Measurements from ENCODE around the gene HBB. TPM values are rescaled to one million over a fixed set of nuclear protein-coding genes. Genes with fewer than 3 reads are reported as not detected.
"Not testable (repeated sequence)": the region's sequence is repeated elsewhere in the genome, so short reads cannot be mapped to it uniquely, and the experiment has no call there.

The HBB gene
- total and polyA plus RNA-seq, 4 donors = 132 to 2,002 (median 659) TPM

DNA sequence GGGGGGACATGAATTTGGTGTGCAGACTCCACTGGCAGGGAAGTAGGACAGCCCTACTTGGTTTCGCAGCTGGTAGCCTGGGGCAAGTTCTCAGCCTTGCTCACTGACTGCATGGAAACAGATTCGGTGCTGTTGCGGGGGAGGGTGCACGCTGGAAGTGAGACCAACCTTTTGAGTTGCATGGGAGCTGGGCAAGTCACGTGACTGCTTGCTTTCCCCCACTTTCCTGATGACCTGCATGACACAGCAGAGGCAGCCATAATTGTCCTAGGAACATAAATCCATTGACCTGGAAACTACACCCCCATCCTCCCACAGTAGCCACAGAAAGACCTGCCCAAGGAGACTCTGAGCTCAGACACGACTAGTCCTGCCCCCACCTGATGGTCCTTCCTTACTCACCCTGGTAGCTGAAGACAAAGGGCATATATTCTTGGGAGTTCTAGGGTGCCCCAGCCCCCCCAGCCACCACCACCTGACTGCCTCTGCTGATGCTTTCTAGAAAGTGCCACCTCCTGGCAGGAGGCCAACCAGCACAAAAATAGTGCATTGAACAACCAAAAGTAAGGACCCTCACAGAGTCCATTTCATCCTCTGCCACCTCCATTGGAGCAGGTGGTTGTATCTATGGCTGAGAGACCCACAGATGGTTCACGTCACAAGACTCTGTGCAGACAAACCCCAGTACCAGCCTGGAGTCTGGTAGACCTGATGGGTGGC, 31.8 kb upstream of the HBB start:
- H3K4me1 ChIP-seq (ENCODE audit: control insufficient read depth, insufficient read depth, low read length) = no peaks in the 10 kb centered on the region
- no peaks in the 10 kb centered on the region for H3K27me3 ChIP-seq (ENCODE audit: control insufficient read depth, insufficient read depth, low read length)
- WGBS (ENCODE audit: insufficient coverage) = 71% methylated on average over 6 of the region's 7 CpGs
- no peak overlapping the region for H3K27ac ChIP-seq (ENCODE audit: low read depth, low read length)
- H3K36me3 ChIP-seq (ENCODE audit: control insufficient read depth, insufficient read depth, low read length) = no peaks in the 10 kb centered on the region
- no peak overlapping the region for H3K4me3 ChIP-seq (ENCODE audit: low read depth, low read length)
- no peaks in the 10 kb centered on the region for H3K9me3 ChIP-seq (ENCODE audit: control insufficient read depth, insufficient read depth, low read length)
- DNase-seq (ENCODE audit: low read depth in 4 of 6, low spot score in 6 of 6) = no peak

DNA sequence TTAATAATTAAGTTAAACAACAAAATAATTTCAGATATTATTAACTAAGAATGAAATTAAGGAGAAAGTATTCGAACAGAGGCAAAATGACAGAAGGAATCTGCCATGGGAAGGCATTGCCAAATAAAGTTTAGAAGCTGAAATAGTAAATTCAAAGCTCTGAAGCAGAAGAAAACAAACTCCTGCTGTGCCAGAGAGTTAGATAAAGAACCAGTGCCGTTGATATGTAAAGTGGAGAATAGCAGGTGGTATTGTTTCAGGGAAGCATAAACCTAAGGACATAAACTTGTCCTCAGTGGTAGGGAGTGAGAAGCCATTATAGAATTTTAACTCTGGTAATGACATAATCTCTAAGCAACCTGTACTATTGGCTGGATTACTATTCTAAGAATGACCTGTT, 30.4 kb upstream of the HBB start:
- Histone ChIP-seq H3K9me3 (ENCODE audit: control insufficient read depth, insufficient read depth, low read length) (no peaks in the 10 kb centered on the region), H3K36me3 (ENCODE audit: control insufficient read depth, insufficient read depth, low read length) (no peaks in the 10 kb centered on the region), H3K4me3 (ENCODE audit: low read depth, low read length) (no peak overlapping the region), H3K27ac (ENCODE audit: low read depth, low read length) (no peak overlapping the region), H3K4me1 (ENCODE audit: control insufficient read depth, insufficient read depth, low read length) (no peaks in the 10 kb centered on the region), H3K27me3 (ENCODE audit: control insufficient read depth, insufficient read depth, low read length) (no peaks in the 10 kb centered on the region)
- WGBS (ENCODE audit: insufficient coverage) = 0% methylated on average over 1 of the region's 2 CpGs
- DNase-seq (ENCODE audit: low read depth in 4 of 6, low spot score in 6 of 6) = peak in 1 of 6 donors; percentile 25

DNA sequence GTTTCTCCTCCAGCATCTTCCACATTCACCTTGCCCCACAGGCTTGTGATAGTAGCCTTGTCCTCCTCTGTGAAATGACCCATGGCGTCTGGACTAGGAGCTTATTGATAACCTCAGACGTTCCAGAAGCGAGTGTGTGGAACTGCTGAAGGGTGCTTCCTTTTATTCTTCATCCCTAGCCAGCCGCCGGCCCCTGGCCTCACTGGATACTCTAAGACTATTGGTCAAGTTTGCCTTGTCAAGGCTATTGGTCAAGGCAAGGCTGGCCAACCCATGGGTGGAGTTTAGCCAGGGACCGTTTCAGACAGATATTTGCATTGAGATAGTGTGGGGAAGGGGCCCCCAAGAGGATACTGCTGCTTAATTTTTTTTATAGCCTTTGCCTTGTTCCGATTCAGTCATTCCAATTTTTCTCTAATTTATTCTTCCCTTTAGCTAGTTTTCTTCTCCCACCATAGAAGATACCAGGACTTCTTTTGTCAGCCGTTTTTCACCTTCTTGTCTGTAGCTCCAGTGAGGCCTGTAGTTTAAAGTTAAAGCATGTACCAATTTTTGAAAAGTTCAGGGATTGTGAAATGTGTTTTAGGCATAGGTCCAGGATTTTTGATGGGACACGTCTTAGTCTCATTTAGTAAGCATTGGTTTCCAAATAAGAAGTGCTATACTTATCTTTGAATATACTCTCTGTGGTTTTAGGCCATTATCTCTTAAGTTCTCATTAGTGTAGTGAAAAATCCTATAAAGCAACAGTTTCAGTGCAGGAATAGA, 28.0 kb upstream of the HBB start, which contains the start of gene HBG2:
TSS of gene HBG2 (minus strand) at position 136 of the 768 bp plus-strand sequence. CDS start at position 83, 53 bp downstream.
- not testable (repeated sequence) for DNase-seq (ENCODE audit: low read depth in 4 of 6, low spot score in 6 of 6); H3K4me1 ChIP-seq (ENCODE audit: control insufficient read depth, insufficient read depth, low read length); H3K27me3 ChIP-seq (ENCODE audit: control insufficient read depth, insufficient read depth, low read length); H3K9me3 ChIP-seq (ENCODE audit: control insufficient read depth, insufficient read depth, low read length); H3K27ac ChIP-seq (ENCODE audit: low read depth, low read length); H3K36me3 ChIP-seq (ENCODE audit: control insufficient read depth, insufficient read depth, low read length); H3K4me3 ChIP-seq (ENCODE audit: low read depth, low read length)
- WGBS (ENCODE audit: insufficient coverage) = no CpG with 5 or more reads among the region's 9 CpGs

DNA sequence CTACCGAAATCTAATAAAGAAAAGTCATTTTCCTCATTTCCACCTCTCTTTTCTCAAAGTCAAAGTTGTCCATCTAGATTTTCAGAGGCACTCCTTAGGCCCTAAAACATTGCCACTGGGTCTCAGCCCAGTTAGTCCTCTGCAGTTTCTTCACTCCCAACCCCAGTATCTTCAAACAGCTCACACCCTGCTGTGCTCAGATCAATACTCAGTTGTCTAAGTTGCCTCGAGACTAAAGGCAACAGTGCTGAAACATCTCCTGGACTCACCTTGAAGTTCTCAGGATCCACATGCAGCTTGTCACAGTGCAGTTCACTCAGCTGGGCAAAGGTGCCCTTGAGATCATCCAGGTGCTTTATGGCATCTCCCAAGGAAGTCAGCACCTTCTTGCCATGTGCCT, 27.2 kb upstream of the HBB start:
- H3K4me3 ChIP-seq (ENCODE audit: low read depth, low read length); H3K27me3 ChIP-seq (ENCODE audit: control insufficient read depth, insufficient read depth, low read length); H3K4me1 ChIP-seq (ENCODE audit: control insufficient read depth, insufficient read depth, low read length); H3K27ac ChIP-seq (ENCODE audit: low read depth, low read length); DNase-seq (ENCODE audit: low read depth in 4 of 6, low spot score in 6 of 6); H3K36me3 ChIP-seq (ENCODE audit: control insufficient read depth, insufficient read depth, low read length); H3K9me3 ChIP-seq (ENCODE audit: control insufficient read depth, insufficient read depth, low read length): not testable (repeated sequence)
- WGBS (ENCODE audit: insufficient coverage) = 20% methylated on average over 1 of the region's 2 CpGs

DNA sequence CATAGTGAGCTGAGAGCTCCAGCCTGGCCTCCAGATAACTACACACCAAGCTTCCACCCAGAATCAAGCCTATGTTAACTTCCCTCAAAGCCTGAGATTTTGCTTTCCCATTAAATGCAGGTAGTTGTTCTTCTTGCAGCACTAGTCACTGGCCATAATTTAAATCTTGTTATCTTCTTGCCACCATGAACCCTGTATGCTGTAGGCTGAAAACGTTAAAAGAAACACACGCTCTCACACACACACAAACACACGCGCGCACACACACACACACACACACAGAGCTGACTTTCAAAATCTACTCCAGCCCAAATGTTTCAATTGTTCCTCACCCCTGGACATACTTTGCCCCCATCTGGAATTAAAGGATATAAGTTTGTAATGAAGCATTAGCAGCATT, 26.6 kb upstream of the HBB start:
- not testable (repeated sequence) for H3K9me3 ChIP-seq (ENCODE audit: control insufficient read depth, insufficient read depth, low read length); H3K4me3 ChIP-seq (ENCODE audit: low read depth, low read length); H3K27ac ChIP-seq (ENCODE audit: low read depth, low read length); DNase-seq (ENCODE audit: low read depth in 4 of 6, low spot score in 6 of 6); H3K27me3 ChIP-seq (ENCODE audit: control insufficient read depth, insufficient read depth, low read length); H3K4me1 ChIP-seq (ENCODE audit: control insufficient read depth, insufficient read depth, low read length); H3K36me3 ChIP-seq (ENCODE audit: control insufficient read depth, insufficient read depth, low read length)
- no CpG with 5 or more reads among the region's 5 CpGs for WGBS (ENCODE audit: insufficient coverage)

DNA sequence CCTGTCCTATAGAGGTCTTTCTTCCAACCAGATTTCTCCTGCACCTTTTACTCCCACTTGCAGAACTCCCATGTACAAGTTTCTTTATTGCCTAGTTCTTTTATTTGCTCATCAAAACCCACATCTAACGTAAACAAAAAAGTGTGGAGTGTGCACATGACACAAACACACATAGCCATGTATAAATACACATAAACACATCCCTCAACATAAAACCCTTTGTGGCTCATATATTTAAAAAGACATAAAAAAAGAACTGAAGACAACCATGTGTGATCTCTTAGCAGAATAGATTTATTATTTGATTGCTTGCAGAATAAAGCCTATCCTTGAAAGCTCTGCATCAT, 26.0 kb upstream of the HBB start:
- H3K4me1 ChIP-seq (ENCODE audit: control insufficient read depth, insufficient read depth, low read length) = no peaks in the 10 kb centered on the region
- H3K9me3 ChIP-seq (ENCODE audit: control insufficient read depth, insufficient read depth, low read length) = no peaks in the 10 kb centered on the region
- H3K4me3 ChIP-seq (ENCODE audit: low read depth, low read length) = no peak overlapping the region
- WGBS (ENCODE audit: insufficient coverage) = no CpG with 5 or more reads among the region's 1 CpG
- H3K36me3 ChIP-seq (ENCODE audit: control insufficient read depth, insufficient read depth, low read length) = no peaks in the 10 kb centered on the region
- no peaks in the 10 kb centered on the region for H3K27me3 ChIP-seq (ENCODE audit: control insufficient read depth, insufficient read depth, low read length)
- H3K27ac ChIP-seq (ENCODE audit: low read depth, low read length) = no peak overlapping the region
- no peak for DNase-seq (ENCODE audit: low read depth in 4 of 6, low spot score in 6 of 6)

DNA sequence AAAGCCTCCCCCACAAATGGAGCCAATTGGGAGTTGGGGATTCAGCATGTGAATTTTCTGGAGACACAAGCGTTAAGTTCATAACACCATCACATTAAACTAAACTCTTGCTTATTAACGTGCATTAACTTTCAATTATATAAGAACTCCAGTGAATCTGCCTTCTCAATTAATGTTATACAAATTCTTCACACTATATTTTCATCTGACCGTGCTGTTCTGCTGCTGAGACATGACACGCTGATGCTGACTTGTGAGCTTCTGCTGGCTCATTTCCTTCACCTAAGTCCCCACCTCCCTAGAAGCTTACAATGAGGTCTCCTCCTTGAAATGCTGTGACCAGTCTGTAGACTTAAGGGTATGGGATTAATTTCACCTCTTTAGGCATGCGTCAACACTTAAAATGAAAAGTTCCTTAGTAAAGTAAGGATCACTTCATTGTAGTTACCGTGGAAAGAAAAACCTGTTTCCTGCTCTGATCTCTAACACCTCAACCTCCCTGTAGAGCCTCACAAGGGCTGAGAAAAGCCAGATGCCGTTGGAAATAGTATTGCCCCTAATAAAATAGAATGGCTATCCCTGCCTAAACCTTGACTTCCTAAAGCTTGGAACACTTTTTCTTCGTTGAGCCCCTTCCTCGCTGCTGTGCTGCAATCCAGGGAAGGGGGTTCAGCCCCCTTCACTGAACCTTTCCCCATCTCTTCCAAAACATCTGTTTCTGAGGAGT, 25.5 kb upstream of the HBB start:
- no peak for DNase-seq (ENCODE audit: low read depth in 4 of 6, low spot score in 6 of 6)
- H3K27ac ChIP-seq (ENCODE audit: low read depth, low read length) = no peak overlapping the region
- no peaks in the 10 kb centered on the region for H3K4me1 ChIP-seq (ENCODE audit: control insufficient read depth, insufficient read depth, low read length)
- H3K27me3 ChIP-seq (ENCODE audit: control insufficient read depth, insufficient read depth, low read length) = no peaks in the 10 kb centered on the region
- 49% methylated on average over 6 of the region's 9 CpGs for WGBS (ENCODE audit: insufficient coverage)
- no peaks in the 10 kb centered on the region for H3K36me3 ChIP-seq (ENCODE audit: control insufficient read depth, insufficient read depth, low read length)
- no peaks in the 10 kb centered on the region for H3K9me3 ChIP-seq (ENCODE audit: control insufficient read depth, insufficient read depth, low read length)
- H3K4me3 ChIP-seq (ENCODE audit: low read depth, low read length) = no peak overlapping the region

DNA sequence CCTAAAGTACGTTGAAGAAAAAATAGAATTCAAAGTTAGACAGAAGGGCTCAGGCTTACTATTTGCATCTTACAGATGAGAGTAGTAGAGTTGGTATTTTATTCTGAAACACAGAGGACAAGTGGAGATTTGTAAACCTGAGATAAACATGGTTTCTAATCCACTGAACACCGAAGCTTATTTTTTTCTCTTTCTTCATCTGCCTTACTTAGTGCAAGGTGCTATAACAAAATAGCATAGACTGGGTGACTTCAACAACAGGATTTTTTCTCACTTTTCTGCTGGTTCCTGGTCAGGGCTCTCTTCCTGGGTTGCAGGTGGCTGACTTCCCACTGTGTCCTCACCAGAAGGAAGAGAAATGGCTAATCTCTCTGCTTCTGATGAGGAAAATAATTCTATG, 24.9 kb upstream of the HBB start:
- no peaks in the 10 kb centered on the region for H3K9me3 ChIP-seq (ENCODE audit: control insufficient read depth, insufficient read depth, low read length)
- WGBS (ENCODE audit: insufficient coverage) = no CpG with 5 or more reads among the region's 2 CpGs
- H3K27me3 ChIP-seq (ENCODE audit: control insufficient read depth, insufficient read depth, low read length) = no peaks in the 10 kb centered on the region
- no peak for DNase-seq (ENCODE audit: low read depth in 4 of 6, low spot score in 6 of 6)
- no peaks in the 10 kb centered on the region for H3K4me1 ChIP-seq (ENCODE audit: control insufficient read depth, insufficient read depth, low read length)
- H3K36me3 ChIP-seq (ENCODE audit: control insufficient read depth, insufficient read depth, low read length) = no peaks in the 10 kb centered on the region
- H3K27ac ChIP-seq (ENCODE audit: low read depth, low read length) = no peak overlapping the region
- H3K4me3 ChIP-seq (ENCODE audit: low read depth, low read length) = no peak overlapping the region

DNA sequence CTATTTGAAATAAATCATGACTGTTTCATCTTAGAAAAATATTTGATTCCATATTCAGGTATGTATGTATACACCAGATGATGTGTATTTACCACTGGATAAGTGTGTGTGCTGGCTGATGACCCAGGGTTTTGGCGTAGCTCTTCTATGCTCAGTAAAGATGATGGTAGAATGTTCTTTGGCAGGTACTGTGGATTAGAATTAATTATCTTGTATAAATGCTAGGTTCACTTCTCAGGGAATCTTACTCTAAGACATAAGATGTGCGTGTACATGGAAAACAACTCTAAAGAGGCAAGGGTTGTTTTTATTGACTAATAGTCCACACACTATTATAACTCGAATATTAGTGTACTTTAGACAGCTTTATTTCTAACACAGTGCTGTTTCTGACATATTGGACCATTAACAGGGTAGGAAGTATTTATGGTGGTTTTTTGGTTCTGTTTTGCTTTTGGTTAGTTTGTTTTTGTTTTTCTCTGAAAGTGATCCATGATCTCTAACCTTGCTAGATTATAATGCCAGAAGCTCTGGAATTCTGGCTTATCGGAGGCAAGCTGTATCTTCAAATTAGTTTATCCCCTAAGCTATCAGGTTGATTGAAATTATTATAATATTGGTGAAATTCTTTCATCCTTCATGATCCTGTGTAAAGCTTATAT, 23.8 kb upstream of the HBB start:
- DNase-seq (ENCODE audit: low read depth in 4 of 6, low spot score in 6 of 6) = no peak
- Histone ChIP-seq H3K4me1 (ENCODE audit: control insufficient read depth, insufficient read depth, low read length) (no peaks in the 10 kb centered on the region), H3K27ac (ENCODE audit: low read depth, low read length) (no peak overlapping the region), H3K4me3 (ENCODE audit: low read depth, low read length) (no peak overlapping the region), H3K27me3 (ENCODE audit: control insufficient read depth, insufficient read depth, low read length) (no peaks in the 10 kb centered on the region), H3K9me3 (ENCODE audit: control insufficient read depth, insufficient read depth, low read length) (no peaks in the 10 kb centered on the region), H3K36me3 (ENCODE audit: control insufficient read depth, insufficient read depth, low read length) (no peaks in the 10 kb centered on the region)
- no CpG with 5 or more reads among the region's 4 CpGs for WGBS (ENCODE audit: insufficient coverage)

Measured in spinal cord (tissue), 10 donors.